HUES6 (cell line): Measurements from ENCODE around the gene LRBA.
A peak's percentile ranks its signal among the peaks of the same experiment; 100 is the strongest.

Experiments used
- H3K27ac ChIP-seq: 2 replicates; pipeline ENCODE4 v1.7.0; 2013; ENCODE audit warnings: low read depth, mild to moderate bottlenecking, low read length, inconsistent platforms
- H3K27me3 ChIP-seq: 2 replicates; pipeline ENCODE4 v1.6.1; 2013; ENCODE audit warnings: low read length; ENCODE audit not compliant: control insufficient read depth, insufficient read depth
- H3K36me3 ChIP-seq: 2 replicates; pipeline ENCODE4 v1.6.1; 2013; ENCODE audit warnings: low read length; ENCODE audit not compliant: control insufficient read depth, insufficient read depth
- H3K4me1 ChIP-seq: 2 replicates; pipeline ENCODE4 v1.6.1; 2013; ENCODE audit warnings: low read length; ENCODE audit not compliant: control insufficient read depth, insufficient read depth
- H3K4me3 ChIP-seq: 2 replicates; pipeline ENCODE4 v1.5.1; 2013; ENCODE audit warnings: low read depth, low read length
- H3K9ac ChIP-seq: one replicate; pipeline ENCODE4 v1.6.1; 2013; ENCODE audit warnings: mild to moderate bottlenecking, low read length
- H3K9me3 ChIP-seq: 2 replicates; pipeline ENCODE4 v1.6.1; 2013; ENCODE audit warnings: low read depth, low read length; ENCODE audit not compliant: control insufficient read depth, insufficient read depth

Gene LRBA

DNA sequence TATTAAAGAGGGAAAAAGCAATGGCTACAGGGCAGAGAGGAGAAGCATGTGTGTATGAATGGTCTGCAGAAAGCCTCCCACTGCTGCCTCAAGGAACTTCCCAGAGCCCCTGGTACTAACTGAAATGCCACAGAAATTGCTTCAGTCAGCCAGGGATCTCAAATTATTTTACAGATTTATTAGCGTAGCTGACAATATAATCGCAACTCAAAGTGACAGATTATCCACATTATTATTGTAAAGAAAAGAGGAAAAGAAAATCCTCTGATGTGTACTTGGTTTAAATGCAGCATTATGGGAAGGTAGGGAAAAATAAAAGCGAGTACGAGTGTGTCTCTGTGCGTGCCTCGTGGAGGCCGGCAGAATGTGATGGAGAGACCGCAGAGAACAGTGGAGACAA lies 734.1 kb downstream of the LRBA start:
- peaks cover 8% of the 10 kb centered on the region; the same call in 1 of the 2 replicates for H3K4me1 ChIP-seq
- 0 out of 2 replicates have a peak overlapping the region, but pooled peaks have one; percentile 10 for H3K27ac ChIP-seq
- no peak overlapping the region for H3K4me3 ChIP-seq
- no peaks in the 10 kb centered on the region for H3K27me3 ChIP-seq
- no peaks in the 10 kb centered on the region for H3K9me3 ChIP-seq
- H3K36me3 ChIP-seq: 0 out of 2 replicates have a peak, but pooled peaks cover 5% of the 10 kb centered on the region
- H3K9ac ChIP-seq: no peak overlapping the region

DNA sequence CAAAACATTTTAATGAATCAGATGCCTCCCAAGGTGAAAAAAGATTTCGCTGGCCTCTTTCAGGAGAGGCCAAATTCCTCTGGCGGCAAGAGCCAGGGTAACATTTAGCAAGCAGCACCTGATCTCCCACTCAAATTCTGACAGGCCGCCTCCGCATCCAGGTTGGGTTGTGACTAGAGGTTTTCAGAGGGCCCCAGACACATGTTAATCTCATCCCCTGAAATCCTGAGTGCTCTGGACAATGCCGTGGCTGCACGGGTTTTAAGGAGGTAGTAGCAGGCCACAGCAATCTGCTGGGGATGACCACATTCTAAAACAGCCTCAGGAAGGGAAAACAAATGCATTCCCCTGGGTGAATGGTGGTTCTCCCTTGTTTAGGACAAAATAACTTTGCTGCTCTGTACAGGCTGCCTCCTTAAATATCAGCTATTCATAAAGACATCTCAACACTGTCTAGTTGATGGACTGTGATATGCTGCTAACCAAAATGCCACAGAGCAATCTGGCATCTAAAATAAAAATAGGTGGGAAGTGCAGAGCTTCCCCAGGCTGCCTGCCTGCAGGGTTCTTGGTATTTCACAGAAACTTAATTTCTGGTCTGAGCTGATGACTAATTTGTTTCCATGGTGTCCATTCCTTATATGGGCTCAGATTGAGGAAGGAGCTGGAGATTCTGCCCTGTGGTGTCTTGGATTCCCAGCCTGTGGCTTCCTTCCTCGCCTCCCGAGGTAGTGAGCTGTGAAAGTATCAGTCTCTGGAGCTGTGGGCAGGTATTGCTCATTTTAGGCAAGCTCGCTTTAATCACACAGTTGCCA lies 734.8 kb downstream of the LRBA start:
- 0 out of 2 replicates have a peak, but pooled peaks cover 5% of the 10 kb centered on the region for H3K36me3 ChIP-seq
- no peak overlapping the region for H3K9ac ChIP-seq
- H3K27me3 ChIP-seq: no peaks in the 10 kb centered on the region
- no peak overlapping the region for H3K4me3 ChIP-seq
- peaks cover 8% of the 10 kb centered on the region; the same call in 1 of the 2 replicates for H3K4me1 ChIP-seq
- H3K27ac ChIP-seq: 0 out of 2 replicates have a peak overlapping the region, but pooled peaks have one; percentile 10
- H3K9me3 ChIP-seq: no peaks in the 10 kb centered on the region

DNA sequence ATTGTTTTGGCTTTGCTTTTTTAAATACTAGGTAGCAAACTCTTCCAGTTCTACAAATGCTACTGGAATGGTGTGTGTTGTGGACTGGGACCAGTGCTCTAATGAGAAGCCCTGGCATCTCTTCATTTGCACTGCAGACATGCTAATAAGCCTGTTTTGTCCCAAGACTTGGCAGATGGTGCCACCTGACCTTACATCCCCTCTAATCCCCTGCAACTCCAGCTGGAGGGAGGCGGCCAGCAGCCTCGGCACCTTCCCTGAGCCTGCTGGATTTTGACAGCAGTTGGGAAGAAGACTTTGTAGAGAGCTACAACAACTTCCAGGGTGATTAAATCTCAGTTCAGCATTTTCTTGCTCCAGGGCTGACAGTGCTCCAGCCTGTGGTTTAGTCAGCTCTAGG lies 736.9 kb downstream of the LRBA start:
- 0 out of 2 replicates have a peak, but pooled peaks cover 5% of the 10 kb centered on the region for H3K36me3 ChIP-seq
- H3K9me3 ChIP-seq: no peaks in the 10 kb centered on the region

DNA sequence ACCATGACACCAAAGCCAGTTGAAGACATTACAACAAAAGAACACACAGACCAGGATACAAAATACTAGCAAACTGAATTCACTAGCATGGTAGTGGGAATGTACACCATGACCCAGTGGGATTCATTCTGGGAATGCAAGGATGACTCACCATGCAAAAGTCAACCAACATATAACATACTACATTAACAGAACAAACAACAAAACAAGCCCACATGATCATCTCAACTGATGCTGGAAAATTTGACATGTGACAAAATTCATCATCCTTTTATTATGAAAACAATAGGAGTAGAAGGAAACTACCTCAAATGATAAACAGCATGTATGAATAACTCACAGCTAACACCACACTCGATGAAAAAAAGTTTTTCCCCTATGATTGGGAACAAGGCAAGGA lies 746.6 kb downstream of the LRBA start:
- H3K27me3 ChIP-seq: no peaks in the 10 kb centered on the region
- no peaks in the 10 kb centered on the region for H3K4me1 ChIP-seq
- H3K4me3 ChIP-seq: no peak overlapping the region
- no peak overlapping the region for H3K9ac ChIP-seq
- no peaks in the 10 kb centered on the region for H3K9me3 ChIP-seq
- no peaks in the 10 kb centered on the region for H3K36me3 ChIP-seq
- no peak overlapping the region for H3K27ac ChIP-seq

More for the DNA sequence above, 736.9 kb downstream of the LRBA start:
- no peak overlapping the region for H3K27ac ChIP-seq
- peaks cover 8% of the 10 kb centered on the region; the same call in 1 of the 2 replicates for H3K4me1 ChIP-seq
- no peak overlapping the region for H3K4me3 ChIP-seq
- no peaks in the 10 kb centered on the region for H3K27me3 ChIP-seq
- H3K9ac ChIP-seq: no peak overlapping the region

DNA sequence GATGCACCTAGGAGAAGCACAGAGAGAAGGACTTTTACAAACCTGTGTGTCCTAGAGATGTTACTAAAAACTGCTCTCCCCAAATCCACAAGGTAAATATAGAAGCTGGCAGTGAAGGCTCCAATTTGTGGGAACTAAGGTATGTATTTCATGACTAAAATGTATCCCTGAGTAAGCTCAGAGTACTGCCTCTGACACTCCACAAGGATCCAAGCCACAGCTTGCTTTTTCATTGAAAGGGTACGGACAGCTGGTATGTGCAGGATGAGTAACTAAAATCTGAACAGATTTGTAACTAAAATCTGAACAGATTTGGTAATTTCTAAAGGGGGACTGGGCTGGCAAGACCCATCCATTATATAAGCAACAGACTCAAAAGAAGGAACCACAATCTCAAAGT lies 749.3 kb downstream of the LRBA start:
- no peak overlapping the region for H3K9ac ChIP-seq
- H3K4me1 ChIP-seq: no peaks in the 10 kb centered on the region
- H3K9me3 ChIP-seq: no peaks in the 10 kb centered on the region
- no peaks in the 10 kb centered on the region for H3K27me3 ChIP-seq
- no peaks in the 10 kb centered on the region for H3K36me3 ChIP-seq
- H3K27ac ChIP-seq: no peak overlapping the region
- H3K4me3 ChIP-seq: no peak overlapping the region

DNA sequence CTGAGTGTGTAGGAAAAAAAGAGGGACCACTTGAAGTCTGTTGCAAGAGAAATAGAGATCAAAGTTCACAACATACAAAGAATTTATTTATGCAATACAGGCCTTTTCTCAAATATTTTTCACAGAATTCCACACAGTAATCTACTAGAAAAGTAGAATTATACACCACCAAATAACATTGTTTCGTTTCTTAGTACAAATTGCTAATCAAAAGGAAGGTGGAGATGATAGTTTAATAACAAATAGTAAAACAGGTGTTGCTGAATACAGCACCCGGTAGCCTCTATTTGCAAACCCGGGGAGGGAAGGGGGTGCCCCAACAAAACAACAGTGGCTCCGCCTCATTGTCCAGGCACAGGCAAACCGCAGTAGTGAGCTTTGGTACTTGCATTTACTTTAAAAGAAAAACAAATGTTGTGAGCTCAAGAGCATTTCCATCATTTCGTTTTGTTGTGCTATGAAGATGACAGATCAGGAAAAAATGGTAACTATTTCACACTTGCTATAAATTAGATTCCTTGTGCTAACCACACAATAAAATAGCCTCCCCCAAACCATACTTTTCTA lies 750.4 kb downstream of the LRBA start:
- H3K9me3 ChIP-seq: no peaks in the 10 kb centered on the region
- H3K27ac ChIP-seq: no peak overlapping the region
- H3K9ac ChIP-seq: no peak overlapping the region
- H3K4me3 ChIP-seq: no peak overlapping the region
- no peaks in the 10 kb centered on the region for H3K36me3 ChIP-seq
- no peaks in the 10 kb centered on the region for H3K27me3 ChIP-seq
- H3K4me1 ChIP-seq: peaks cover 5% of the 10 kb centered on the region; the same call in 1 of the 2 replicates

DNA sequence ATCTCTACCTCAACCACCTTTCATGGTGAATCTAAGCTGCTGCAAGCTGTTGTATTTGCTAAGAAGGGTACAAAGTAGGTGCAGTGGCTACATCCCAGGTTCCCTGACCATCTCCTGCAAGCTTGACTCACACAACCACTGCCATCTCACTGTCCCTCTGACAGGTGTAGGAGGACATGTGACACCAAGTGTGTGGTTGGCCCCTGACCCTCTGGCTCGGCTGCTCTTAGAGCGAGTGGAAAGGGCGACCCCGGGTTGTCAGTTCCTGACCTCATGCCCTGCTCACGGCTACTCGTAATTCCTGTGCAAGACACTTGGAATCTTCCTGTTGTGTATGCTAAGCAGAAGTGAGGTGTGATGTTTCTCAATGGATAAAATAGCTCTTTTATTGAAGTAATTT lies 752.5 kb downstream of the LRBA start:
- no peaks in the 10 kb centered on the region for H3K36me3 ChIP-seq
- H3K9me3 ChIP-seq: no peaks in the 10 kb centered on the region
- H3K9ac ChIP-seq: no peak overlapping the region
- no peak overlapping the region for H3K27ac ChIP-seq
- no peaks in the 10 kb centered on the region for H3K27me3 ChIP-seq
- H3K4me3 ChIP-seq: no peak overlapping the region
- H3K4me1 ChIP-seq: peaks cover 9% of the 10 kb centered on the region

DNA sequence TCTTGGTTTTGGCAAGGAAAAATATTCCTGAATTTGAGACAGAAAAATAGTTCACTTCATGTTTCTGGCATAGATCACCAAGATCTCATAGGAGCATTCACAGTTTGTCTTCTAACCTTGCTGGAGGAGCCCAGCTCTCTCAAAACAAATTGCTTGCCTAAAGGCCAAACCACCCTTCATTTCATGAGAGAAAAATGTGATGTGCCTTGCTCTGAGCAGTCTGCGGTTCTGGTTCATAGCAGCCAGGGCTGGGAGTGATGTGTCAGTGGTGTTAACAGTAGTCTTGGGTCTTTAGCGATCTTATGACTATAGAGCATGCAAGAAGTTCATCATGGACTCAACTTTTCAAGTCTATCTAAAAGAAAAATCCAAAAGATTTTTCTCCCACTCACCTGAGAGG lies 753.5 kb downstream of the LRBA start:
- peaks cover 18% of the 10 kb centered on the region for H3K4me1 ChIP-seq

DNA sequence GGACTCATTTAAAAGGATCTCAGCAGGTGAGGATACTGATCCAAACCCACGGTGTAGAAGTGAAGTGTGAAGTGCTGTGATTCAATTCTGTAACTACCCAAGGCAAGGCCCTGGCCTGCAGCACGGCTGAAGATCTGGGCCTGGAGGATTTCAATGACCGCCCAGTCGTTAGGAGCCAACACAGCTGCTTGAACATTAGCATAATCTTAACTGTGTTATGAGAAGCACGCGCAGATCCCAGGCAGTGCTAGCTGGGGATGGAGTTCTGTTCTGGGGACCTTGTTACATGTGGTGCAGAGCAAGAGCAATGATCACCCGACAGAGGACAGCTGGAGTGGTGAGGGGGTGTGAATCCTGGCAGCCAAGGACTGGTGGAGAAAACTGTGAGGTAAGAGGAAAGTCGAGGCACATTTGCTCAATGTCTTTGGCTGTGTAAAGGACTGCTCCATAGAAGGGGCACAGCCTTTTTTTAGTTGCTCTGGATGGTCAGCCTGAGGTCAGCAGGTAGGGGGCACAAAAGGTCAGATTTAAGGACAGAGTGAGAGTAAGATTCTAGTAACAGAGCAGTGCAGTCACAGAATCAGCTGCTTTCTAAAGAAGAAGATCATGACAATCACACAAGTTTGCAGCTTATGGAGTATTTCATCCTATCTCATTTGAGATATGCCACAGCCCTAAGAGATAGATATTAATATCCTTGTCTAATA lies 755.1 kb downstream of the LRBA start:
- Histone ChIP-seq H3K9ac (no peak overlapping the region), H3K27me3 (no peaks in the 10 kb centered on the region), H3K36me3 (no peaks in the 10 kb centered on the region), H3K27ac (no peak overlapping the region), H3K4me1 (peaks cover 22% of the 10 kb centered on the region), H3K4me3 (no peak overlapping the region), H3K9me3 (no peaks in the 10 kb centered on the region)

More for the DNA sequence above, 753.5 kb downstream of the LRBA start:
- no peaks in the 10 kb centered on the region for H3K27me3 ChIP-seq
- H3K27ac ChIP-seq: no peak overlapping the region
- no peak overlapping the region for H3K9ac ChIP-seq
- no peaks in the 10 kb centered on the region for H3K9me3 ChIP-seq
- H3K4me3 ChIP-seq: no peak overlapping the region
- no peaks in the 10 kb centered on the region for H3K36me3 ChIP-seq

DNA sequence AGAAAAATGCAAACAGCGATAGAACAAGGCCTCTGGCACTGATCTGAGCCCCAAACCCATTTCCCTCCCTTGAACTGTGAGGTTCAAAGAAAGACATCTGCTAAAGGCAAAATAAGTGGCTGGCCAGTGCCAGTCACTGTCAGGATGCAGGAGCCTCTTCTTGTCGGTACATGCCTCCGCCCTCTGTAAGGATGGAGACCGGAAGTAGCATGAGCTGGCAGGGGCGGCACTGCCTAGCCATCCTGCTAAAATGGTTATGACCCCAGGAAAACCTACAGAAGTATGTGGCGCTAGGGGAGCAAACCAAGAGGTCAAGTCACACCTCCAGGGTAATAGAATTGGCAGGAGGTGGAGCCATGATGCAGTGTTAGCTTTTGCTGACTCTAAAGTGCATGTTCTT lies 756.5 kb downstream of the LRBA start:
- H3K27me3 ChIP-seq: no peaks in the 10 kb centered on the region
- no peak overlapping the region for H3K27ac ChIP-seq
- peaks cover 22% of the 10 kb centered on the region for H3K4me1 ChIP-seq
- no peak overlapping the region for H3K4me3 ChIP-seq
- no peaks in the 10 kb centered on the region for H3K36me3 ChIP-seq
- H3K9ac ChIP-seq: no peak overlapping the region
- H3K9me3 ChIP-seq: peaks cover 4% of the 10 kb centered on the region; the same call in 1 of the 2 replicates
